ENCODE data around the gene VWA5B1.

VWA5B1 gene

GRCh38 chr1:20349561-20349960 lies 58.9 kb downstream of the VWA5B1 start:
- no peak overlapping the region for H3K27ac ChIP-seq
- TF ChIP-seq CTCF (conservative IDR thresholded peaks at IDR 0.05): no peak
- no peak for TF ChIP-seq ZFX (IDR thresholded peaks at IDR 0.05)

GRCh38 chr1:20349971-20350370 lies 59.3 kb downstream of the VWA5B1 start:
- TF ChIP-seq CTCF (conservative IDR thresholded peaks at IDR 0.05): no peak
- TF ChIP-seq ZFX (IDR thresholded peaks at IDR 0.05): no peak
- no peak overlapping the region for H3K27ac ChIP-seq

GRCh38 chr1:20350421-20350820 lies 59.7 kb downstream of the VWA5B1 start:
- no peak overlapping the region for H3K27ac ChIP-seq
- TF ChIP-seq CTCF (conservative IDR thresholded peaks at IDR 0.05) (no peak), ZFX (IDR thresholded peaks at IDR 0.05) (no peak)

GRCh38 chr1:20351911-20352701 lies 61.4 kb downstream of the VWA5B1 start:
- no peak overlapping the region for H3K27ac ChIP-seq
- TF ChIP-seq CTCF (conservative IDR thresholded peaks at IDR 0.05) (no peak), ZFX (IDR thresholded peaks at IDR 0.05) (no peak)

GRCh38 chr1:20353836-20354235 lies 63.2 kb downstream of the VWA5B1 start:
- TF ChIP-seq ZFX (IDR thresholded peaks at IDR 0.05) (no peak), CTCF (conservative IDR thresholded peaks at IDR 0.05) (no peak)

GRCh38 chr1:20354610-20355009 lies 63.9 kb downstream of the VWA5B1 start:
- TF ChIP-seq ZFX (IDR thresholded peaks at IDR 0.05): no peak
- TF ChIP-seq CTCF (conservative IDR thresholded peaks at IDR 0.05): no peak
- H3K27ac ChIP-seq: no peak overlapping the region

More at GRCh38 chr1:20353836-20354235, 63.2 kb downstream of the VWA5B1 start:
- no peak overlapping the region for H3K27ac ChIP-seq

GRCh38 chr1:20355101-20355827 lies 64.6 kb downstream of the VWA5B1 start:
- H3K27ac ChIP-seq: peak overlapping the region; percentile 67
- no peak for TF ChIP-seq ZFX (IDR thresholded peaks at IDR 0.05)
- TF ChIP-seq CTCF (conservative IDR thresholded peaks at IDR 0.05): no peak
